ENCODE measurements around the gene AGK. TPM values are rescaled to one million over a fixed set of nuclear protein-coding genes. Genes with fewer than 3 reads are reported as not detected.

Gene AGK
- total RNA-seq, 1 experiment from 2014 or later: 57.9 TPM

DNA sequence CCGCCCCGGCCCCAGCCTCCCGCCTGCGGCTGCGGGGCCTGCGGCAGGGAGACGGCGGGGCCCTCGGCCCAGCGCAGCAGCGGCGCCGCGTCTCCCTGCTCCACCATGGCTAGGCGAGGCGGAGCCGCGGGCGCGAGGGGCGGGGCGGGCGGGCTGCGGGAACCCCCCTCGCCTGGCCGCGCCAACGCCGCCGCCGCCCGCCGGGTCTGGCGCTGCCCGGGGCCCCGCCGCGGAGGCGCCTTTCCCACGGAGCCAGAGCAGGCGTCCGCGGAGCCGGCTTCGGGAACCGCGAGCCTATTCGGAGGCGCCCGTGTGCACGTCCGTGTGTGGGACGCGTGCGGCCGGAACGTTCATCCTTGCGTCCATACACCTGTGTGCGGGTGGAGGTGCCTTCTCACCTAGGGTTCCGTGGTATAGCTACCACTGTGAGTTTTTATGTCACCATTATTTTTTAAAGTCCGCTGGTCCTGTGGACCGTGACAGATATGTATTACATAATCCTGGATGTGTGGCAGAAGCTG, 150.9 kb downstream of the AGK start, which contains the start of gene DENND11:
TSS of gene DENND11 (minus strand) at position 120 of the 521 bp plus-strand sequence. CDS start at position 107, 13 bp downstream.
- no peak for DNase-seq (ENCODE audit: low read depth)

DNA sequence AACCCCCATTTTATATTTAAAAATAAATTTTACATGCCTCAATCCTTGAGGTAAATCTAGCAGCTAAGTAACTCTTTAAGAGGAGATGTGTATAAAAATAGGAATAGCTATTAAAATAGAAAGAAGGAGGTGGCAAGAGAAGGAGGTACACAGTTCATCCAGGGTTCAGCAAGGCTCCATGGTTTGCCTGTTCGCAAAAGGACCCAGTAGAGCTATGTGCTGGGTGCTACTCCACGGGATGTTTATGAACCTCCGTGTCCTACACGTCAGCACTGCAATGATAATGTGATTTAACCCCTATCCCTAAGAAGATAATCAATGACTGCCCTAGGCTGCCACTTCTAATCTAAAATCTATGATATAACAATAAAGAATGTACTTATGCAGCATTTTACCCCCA, 151.7 kb downstream of the AGK start:
- DNase-seq (ENCODE audit: low read depth): no peak

DNA sequence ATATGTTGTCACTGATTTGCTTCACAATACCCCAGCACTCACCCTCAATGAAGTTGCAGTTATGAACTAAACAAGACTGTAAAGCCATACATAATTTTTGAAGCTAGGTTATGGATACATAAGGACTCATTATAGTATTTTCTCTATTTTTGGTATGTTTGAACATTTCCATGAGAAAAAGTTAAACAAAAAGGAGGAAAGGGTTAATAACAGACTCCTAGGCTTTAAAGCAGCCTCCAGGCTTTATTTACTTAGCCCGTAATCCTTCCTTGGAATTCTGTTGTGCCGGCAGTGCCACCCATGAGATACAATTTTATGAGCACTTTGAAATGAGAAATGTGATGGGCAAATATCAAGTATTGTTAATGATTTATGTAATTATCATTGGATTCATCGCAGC, 152.9 kb downstream of the AGK start:
- DNase-seq (ENCODE audit: low read depth): no peak

DNA sequence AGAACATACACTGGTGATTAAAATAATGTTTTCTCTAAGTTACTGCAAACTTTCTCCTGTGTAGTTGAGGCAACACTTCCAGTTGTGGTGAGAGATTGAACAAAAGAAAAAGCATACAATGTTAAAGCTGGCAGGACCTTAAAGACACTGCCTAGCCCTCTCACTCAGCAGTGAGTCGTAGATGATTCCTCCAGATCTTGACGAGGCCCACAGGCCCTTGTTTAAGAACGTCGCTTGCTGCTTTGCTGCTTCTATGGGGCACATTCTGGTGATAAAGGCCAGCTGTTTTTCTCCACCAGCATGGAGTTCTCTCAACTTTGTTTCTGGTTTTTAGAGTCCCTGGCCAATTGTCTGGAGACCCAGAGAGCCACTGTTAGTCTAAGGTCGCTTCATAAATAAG, 153.5 kb downstream of the AGK start:
- DNase-seq (ENCODE audit: low read depth): no peak

Other genes starting within 250 kb of the AGK start
- 12.5 and 15.7 TPM in 2 replicates for gene DENND11, start 150.8 kb downstream of the AGK start, total RNA-seq (2014; rRNA removed; shearing (Covaris generic))
- gene WEE2, start 156.9 kb downstream of the AGK start, total RNA-seq (2014; rRNA removed; shearing (Covaris generic)): 0.03 TPM in 2 replicates
- gene SSBP1, start 186.9 kb downstream of the AGK start, total RNA-seq (2014; rRNA removed; shearing (Covaris generic)): 370 and 377 TPM in 2 replicates
- gene TAS2R3, start 212.7 kb downstream of the AGK start, total RNA-seq (2014; rRNA removed; shearing (Covaris generic)): 0.10 TPM in 1 of 2 replicates, not detected in the other
- 0.14 and 0.63 TPM in 2 replicates for gene TAS2R4, start 225.3 kb downstream of the AGK start, total RNA-seq (2014; rRNA removed; shearing (Covaris generic))
- 0.30 and 0.98 TPM in 2 replicates for gene TAS2R5, start 238.8 kb downstream of the AGK start, total RNA-seq (2014; rRNA removed; shearing (Covaris generic))

All from HT1080 (cell line).